NCI-H2107 treated with DMSO at 0.1 percent for 48 hours (cell line): ENCODE data around the gene PXYLP1.
A peak's percentile ranks its signal among the peaks of the same experiment; 100 is the strongest.

Experiments used
- DNase-seq: peaks from one replicate; lab custom pipeline; 2025; ENCODE audit not compliant: unreplicated experiment; lab: John Stamatoyannopoulos, UW

PXYLP1 gene

DNA sequence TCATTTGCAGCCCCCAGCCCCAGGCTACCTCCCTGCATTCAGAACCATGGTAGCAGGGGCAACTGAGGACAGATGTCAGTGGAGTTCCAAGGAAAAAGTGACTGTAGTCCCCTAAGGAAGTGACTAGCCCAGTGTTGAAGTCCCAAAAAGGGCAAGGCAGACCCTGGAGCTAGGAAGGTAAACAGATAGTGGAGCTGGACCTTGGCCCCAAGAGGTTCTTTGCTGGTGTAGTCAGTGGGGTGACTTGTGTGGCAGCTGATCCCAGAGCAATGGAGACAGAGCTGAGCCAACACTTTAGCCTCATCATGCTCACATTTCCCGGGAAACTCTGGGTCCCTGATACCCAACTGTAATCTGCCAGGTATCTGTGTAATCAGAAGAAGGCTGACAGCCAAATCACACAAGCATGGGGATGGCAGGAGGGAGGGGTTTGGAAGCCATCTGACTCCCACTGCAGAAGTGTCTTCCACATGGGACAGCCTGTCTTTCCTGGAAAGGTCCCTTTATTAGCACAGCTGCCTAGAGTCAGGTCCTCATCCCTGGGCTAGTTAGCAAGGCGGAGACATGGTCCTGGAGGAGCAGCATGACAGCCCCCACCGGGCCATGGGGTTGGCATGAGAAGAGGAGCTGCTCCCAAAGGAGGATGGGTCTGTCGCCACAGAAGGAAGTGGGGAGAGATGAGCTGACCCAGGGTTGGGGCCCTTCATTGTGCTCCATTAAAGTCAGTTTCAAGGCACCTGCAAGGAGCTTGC is 39.8 kb downstream of the PXYLP1 start:
- no peak for DNase-seq

GRCh38 chr3:141272906-141273662 is 41.5 kb downstream of the PXYLP1 start:
- no peak for DNase-seq

GRCh38 chr3:141273700-141274410 is 42.2 kb downstream of the PXYLP1 start:
- DNase-seq: no peak

GRCh38 chr3:141274411-141275031 is 42.9 kb downstream of the PXYLP1 start:
- no peak for DNase-seq

- no peak for DNase-seq
Observed at GRCh38 chr3:141275032-141275422, 43.4 kb downstream of the PXYLP1 start.

DNA sequence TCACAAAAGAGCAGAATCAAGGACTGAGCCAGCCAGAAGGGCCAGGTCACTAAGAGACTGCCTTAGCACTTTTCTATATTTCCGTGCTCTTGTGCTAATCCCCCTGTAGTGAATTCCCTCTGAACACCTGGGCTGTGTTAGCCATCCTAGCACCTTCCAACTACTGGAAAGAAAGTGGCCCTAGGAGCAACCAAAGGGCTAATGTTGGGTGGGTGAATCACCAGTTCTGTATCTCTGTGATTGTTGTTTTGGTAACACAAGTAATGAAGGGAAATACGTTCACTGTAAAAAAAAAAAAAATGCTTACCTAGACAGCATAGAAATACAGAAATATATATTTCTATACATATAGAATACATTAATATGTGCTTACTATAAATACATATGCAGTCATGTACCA is 43.9 kb downstream of the PXYLP1 start:
- DNase-seq: no peak

DNA sequence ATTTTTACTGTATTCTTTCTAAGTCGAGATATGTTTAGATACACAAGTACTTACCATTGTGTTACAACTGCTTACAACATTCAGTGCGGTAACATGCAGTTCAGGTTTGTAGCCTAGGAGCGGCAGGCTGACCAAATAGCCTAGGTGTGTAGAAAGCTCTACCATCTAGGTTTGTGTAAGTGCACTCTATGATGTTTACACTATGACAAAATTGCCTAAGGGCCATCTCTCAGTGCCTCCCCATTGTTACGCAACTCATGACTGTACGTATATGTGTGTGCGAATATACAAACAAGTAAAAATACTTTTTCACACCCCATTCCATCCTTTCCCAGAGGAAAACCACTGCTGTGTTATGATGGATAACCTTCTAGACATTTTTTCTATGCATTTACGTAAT is 44.3 kb downstream of the PXYLP1 start:
- no peak for DNase-seq

GRCh38 chr3:141276398-141276797 is 44.8 kb downstream of the PXYLP1 start:
- DNase-seq: no peak

- DNase-seq: no peak
Observed at GRCh38 chr3:141277451-141277850, 45.8 kb downstream of the PXYLP1 start.

- DNase-seq: no peak
Observed at GRCh38 chr3:141278196-141279076, 46.8 kb downstream of the PXYLP1 start.

DNA sequence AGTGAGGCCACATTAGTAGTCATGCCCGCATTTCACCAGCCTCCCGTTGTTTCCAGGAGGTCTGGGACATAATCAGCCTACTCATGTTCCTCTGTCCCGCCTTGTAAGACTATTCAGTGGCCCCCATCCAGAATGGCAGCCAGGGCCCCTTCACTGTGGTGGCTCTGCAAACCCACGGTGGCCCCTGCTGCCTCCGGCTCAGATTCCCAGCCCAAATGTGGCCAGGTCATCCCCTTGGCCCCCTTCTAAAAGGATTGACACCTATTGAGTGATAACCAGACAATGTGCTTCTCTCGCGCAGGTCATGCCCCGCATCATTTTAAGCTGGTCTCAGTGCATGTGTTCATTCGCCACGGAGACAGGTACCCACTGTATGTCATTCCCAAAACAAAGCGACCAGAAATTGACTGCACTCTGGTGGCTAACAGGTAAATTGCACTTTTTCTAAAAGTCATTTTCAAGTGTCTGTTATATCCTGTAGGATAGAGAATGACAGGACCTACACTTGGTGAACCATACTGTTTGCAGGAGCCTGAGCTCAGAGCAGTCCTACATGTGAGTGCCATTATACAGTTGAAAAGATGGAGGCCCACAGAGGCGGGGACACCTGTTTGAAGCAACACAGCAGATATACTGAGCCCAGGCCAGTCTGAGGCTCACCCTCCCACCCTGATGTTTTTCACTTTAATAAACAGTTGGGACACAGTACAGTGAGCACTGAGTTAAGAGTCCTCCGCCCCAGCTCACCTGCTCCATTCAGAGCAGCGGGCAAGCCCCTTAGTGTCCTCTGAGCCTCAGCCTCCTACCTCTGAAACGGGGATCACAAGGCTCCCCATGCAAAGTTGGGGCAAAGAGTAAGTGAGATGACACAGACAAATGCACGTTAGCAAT is 47.7 kb downstream of the PXYLP1 start:
- peak; percentile 19 for DNase-seq

DNA sequence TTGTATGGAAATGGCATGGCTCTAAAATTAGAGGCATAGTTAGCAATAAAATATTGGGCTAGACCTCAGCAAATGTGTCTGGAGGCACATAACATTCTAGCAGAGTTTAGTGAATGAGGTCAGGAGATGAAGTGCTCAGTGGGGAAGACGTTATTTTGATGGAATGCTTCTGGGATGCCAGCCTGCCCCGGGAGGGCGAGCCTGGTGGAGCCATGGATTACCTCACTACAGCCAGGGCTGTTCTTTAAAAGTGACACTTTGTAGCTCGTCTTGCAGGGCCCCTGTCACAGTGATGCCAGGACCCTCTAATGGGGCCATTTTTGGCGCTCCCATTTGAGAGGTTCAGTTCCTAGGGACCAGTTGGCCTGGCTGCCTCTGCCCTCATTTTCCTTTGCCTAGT is 48.5 kb downstream of the PXYLP1 start:
- DNase-seq: no peak

GRCh38 chr3:141280690-141281089 is 49.1 kb downstream of the PXYLP1 start:
- no peak for DNase-seq

DNA sequence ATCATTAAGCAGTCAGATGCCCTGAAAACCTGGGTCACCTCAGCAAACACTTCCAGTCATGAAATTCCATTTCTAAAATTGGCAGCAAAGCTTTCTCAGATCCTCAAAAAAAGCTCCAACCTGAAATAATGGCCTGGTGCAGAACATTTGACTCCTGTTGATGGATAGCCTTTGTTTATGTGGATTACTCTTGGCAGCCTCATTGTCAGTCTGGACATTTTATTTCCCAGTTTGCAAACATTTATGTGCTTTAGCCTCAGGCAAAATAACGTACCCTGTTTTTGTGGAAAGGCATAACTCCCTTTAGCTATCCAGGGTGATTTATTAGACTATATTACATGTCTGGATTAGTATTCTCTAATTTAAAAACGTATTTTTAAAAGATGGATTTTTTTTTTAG is 53.9 kb downstream of the PXYLP1 start:
- DNase-seq: no peak

GRCh38 chr3:141286856-141287255 is 55.2 kb downstream of the PXYLP1 start:
- no peak for DNase-seq

DNA sequence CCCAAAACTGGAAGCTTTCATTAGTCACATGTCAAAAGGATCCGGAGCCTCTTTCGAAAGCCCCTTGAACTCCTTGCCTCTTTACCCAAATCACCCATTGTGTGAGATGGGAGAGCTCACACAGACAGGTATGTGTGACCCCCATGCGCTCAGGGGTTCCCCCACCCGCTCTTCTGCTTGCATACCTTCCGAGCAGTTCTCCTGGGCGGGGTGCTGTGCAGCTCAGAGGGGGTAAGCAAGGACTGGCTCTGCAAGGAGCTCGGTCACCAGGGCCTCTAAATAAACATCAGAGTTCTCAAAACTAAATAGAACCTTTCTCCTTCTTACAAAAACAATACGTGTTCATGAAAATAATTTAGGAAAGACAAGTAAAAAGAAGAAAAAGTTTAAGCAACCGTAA is 55.7 kb downstream of the PXYLP1 start:
- no peak for DNase-seq

DNA sequence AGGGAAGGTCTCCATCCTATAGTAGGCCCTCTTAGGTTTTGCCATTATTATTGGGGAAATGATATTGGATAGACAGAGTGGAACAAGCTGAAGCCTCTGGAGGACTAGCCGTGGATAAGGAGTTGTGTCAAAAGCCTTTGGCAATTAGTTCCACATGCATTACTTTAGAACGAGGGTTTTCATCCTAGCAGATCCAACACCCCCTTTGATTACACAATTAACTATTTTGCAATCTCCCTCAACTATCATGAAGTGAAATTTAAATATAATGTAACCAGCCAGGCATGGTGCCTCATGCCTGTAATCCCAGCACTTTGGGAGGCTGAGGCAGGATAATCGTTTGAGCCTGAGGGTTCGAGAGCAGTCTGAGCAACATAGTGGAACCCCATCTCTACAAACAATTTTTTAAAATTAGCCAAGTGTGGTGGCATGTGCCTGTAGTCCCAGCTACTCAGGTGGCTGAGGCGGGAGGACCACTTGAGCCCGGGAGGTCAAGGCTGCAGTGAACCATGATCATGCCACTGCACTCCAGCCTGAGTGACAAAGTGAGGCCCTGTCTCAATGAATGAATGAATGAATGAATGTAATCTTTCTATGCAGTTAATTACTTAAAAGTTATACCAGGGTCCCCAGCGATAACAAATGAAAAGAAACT is 56.8 kb downstream of the PXYLP1 start:
- no peak for DNase-seq

DNA sequence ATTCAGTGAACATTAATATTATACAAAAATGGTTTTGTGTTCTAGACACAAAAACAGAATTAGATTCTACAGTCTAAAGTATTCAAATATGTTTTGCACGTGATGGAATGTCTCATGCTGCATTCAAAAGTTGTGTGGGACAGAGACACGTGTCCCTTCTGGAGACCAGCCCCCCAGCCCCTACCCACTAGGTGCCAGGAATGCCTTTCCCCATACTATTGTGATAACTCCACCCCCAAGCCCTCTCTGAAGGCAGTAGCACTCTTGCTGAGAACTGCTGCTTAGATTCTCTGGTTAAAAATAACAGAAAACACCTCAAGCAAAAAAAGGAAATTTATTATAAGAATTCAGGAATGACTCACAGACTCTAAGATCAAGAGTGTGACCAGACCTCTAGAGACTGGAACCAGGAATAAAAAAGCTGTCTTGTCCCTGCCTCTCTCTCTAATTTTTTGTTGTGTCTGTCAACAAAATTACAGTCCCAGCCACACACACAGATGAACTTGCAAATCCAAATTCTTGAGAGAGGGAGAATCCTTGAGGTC is 57.7 kb downstream of the PXYLP1 start:
- DNase-seq: no peak
